Tibial artery (tissue), 4 donors: ENCODE results near the gene TAAR9.

Source experiments
- DNase-seq, 2 donors: peaks; one replicate each; pipeline ENCODE4 v3.0.0-alpha.2; 2019
- H3K27ac ChIP-seq, 2 donors: fragments of 200-600 bp; sonication (generic) in 1 of 2; 1 replicate in 1 of 2; 2 replicates in 1 of 2; pipeline ENCODE4 v1.5.1; 2018 to 2019; ENCODE audit warnings: mild to moderate bottlenecking in 1 of 2
- H3K27me3 ChIP-seq, 2 donors: fragments of 200-600 bp; sonication (generic) in 1 of 2; one replicate each; pipeline versions ENCODE4 v1.5.1 to v1.6.0; 2016 to 2019
- H3K36me3 ChIP-seq, 3 donors: fragments of 200-600 bp; sonication (generic) in 2 of 3; one replicate each; pipeline ENCODE4 v1.5.1; 2016 to 2019; ENCODE audit warnings: mild to moderate bottlenecking in 2 of 3
- H3K4me1 ChIP-seq, 4 donors: fragments of 200-600 bp; sonication (generic) in 2 of 4; 1 replicate in 3 of 4; 2 replicates in 1 of 4; pipeline ENCODE4 v1.5.1; 2016 to 2019
- H3K4me3 ChIP-seq, 2 donors: fragments of 200-600 bp; sonication (generic) in 1 of 2; 1 replicate in 1 of 2; 2 replicates in 1 of 2; pipeline ENCODE4 v1.5.1; 2018 to 2019; ENCODE audit warnings: mild to moderate bottlenecking in 2 of 2
- H3K9me3 ChIP-seq, 3 donors: fragments of 200-600 bp; sonication (generic) in 1 of 3; one replicate each; pipeline ENCODE4 v1.5.1; 2016 to 2019
- CTCF ChIP-seq, 2 experiments: fragments of 200-600 bp in 1 of 2; fragments of 450-650 bp in 1 of 2; IDR thresholded peaks; one replicate each; pipeline ENCODE4 v1.5.1; 2017 to 2019; ENCODE audit warnings: antibody characterized with exemption in 2 of 2, mild to moderate bottlenecking in 1 of 2, moderate library complexity in 1 of 2
- intact Hi-C: fragments of 100-400 bp; cut with DNase I; formaldehyde crosslinking; loops from one replicate; pipeline ENCODE4 v1.15.0; 2023; ENCODE audit warnings: low total_unique reads

TAAR9 gene

GRCh38 chr6:132570221-132570777 lies 32.2 kb downstream of the TAAR9 start, which contains the start of gene TAAR6:
Gene TAAR6, plus strand, starts transcription at chr6:132570322. Its CDS starts 0 bp downstream, at chr6:132570322.
- Histone ChIP-seq H3K9me3 (no peaks in the 10 kb centered on the region), H3K4me3 (no peak within 1 kb of the TSS), H3K36me3 (no peaks in the 10 kb centered on the region), H3K27ac (no peak within 1 kb of the TSS), H3K4me1 (no peaks in the 10 kb centered on the region), H3K27me3 (peaks cover 0 to 2% of the 10 kb centered on the region in 2 donors)
- intact Hi-C loops: no loop called here
- no peak for DNase-seq
- no peak for TF ChIP-seq CTCF (IDR thresholded peaks at IDR 0.05)

GRCh38 chr6:132571774-132572173 lies 33.7 kb downstream of the TAAR9 start:
- no peak overlapping the region for H3K27ac ChIP-seq
- intact Hi-C loops: no loop called here

GRCh38 chr6:132584698-132585097 lies 46.6 kb downstream of the TAAR9 start:
- intact Hi-C loops: no loop called here
- Histone ChIP-seq H3K9me3 (no peaks in the 10 kb centered on the region), H3K36me3 (no peaks in the 10 kb centered on the region), H3K4me3 (no peak overlapping the region), H3K27me3 (no peaks in the 10 kb centered on the region), H3K27ac (no peak overlapping the region), H3K4me1 (no peaks in the 10 kb centered on the region)
- no peak for TF ChIP-seq CTCF (IDR thresholded peaks at IDR 0.05)
- no peak for DNase-seq

More at GRCh38 chr6:132571774-132572173, 33.7 kb downstream of the TAAR9 start:
- Histone ChIP-seq H3K27me3 (peaks cover 0 to 2% of the 10 kb centered on the region in 2 donors), H3K4me3 (no peak overlapping the region), H3K4me1 (no peaks in the 10 kb centered on the region), H3K9me3 (no peaks in the 10 kb centered on the region), H3K36me3 (no peaks in the 10 kb centered on the region)
- no peak for DNase-seq
- no peak for TF ChIP-seq CTCF (IDR thresholded peaks at IDR 0.05)

GRCh38 chr6:132587424-132587823 lies 49.3 kb downstream of the TAAR9 start:
- H3K27ac ChIP-seq: no peak overlapping the region
- H3K27me3 ChIP-seq: no peaks in the 10 kb centered on the region
- H3K9me3 ChIP-seq: no peaks in the 10 kb centered on the region
- H3K36me3 ChIP-seq: no peaks in the 10 kb centered on the region
- DNase-seq: no peak
- TF ChIP-seq CTCF (IDR thresholded peaks at IDR 0.05): no peak
- intact Hi-C loops: no loop called here
- no peak overlapping the region for H3K4me3 ChIP-seq
- no peaks in the 10 kb centered on the region for H3K4me1 ChIP-seq
